HCT116 (cell line): Measurements from ENCODE around the gene SLC19A1. TPM values are rescaled to one million over a fixed set of nuclear protein-coding genes. Genes with fewer than 3 reads are reported as not detected.

Source experiments
- ATAC-seq: fragments of 200-7000 bp; cut with Tn5 transposase; 2 replicates; pipeline ENCODE4 v1.9.1; 2020; ENCODE audit warnings: mild to moderate bottlenecking, moderate library complexity
- BruUV-seq: library from RNA; stranded (reverse); fragments of 400-500 nt; replicated peaks from 2 replicates; lab custom pipeline; 2021; lab: Mats Ljungman, UMichigan
- CTCF ChIA-PET: fragments of 300-600 bp; sonication (Branson Sonifier 250); formaldehyde crosslinking; loops from one replicate; lab custom pipeline; 2021; ENCODE audit warnings: antibody characterized with exemption; lab: Charles Lee
- POLR2A ChIA-PET: fragments of 300-600, 350-600 bp; sonication (Branson Sonifier 250); formaldehyde crosslinking; loops from one replicate; lab custom pipeline; 2021; ENCODE audit warnings: antibody characterized with exemption; lab: Charles Lee
- RAD21 ChIA-PET, 2 experiments: fragments of 300-600 bp; sonication (Branson Sonifier 250); formaldehyde crosslinking; loops; one replicate each; lab custom pipeline; 2023; ENCODE audit warnings: low total read pairs in 2 of 2; ENCODE audit not compliant: uncharacterized antibody in 2 of 2, unreplicated experiment in 2 of 2, low non-redundant PET in 1 of 2; lab: Charles Lee
- DNase-seq: peaks from one replicate; pipeline ENCODE4 v3.0.0-alpha.2; 2010; ENCODE audit warnings: low read depth, low spot score
- H2AFZ ChIP-seq: fragments of 200-600 bp; shearing (Covaris generic), sonication (generic); 2 replicates; pipeline ENCODE4 v1.6.1; 2017; ENCODE audit warnings: low read depth, mixed run types, mixed read lengths, antibody characterized with exemption, low read length; ENCODE audit not compliant: poor library complexity, severe bottlenecking
- H3K27ac ChIP-seq: 2 replicates; pipeline ENCODE4 v1.5.1; 2012; ENCODE audit warnings: low read depth, low read length
- H3K27me3 ChIP-seq: fragments of 200-600 bp; sonication (generic); 2 replicates; pipeline ENCODE4 v1.6.1; 2016; ENCODE audit warnings: mixed run types, low read length, mixed read lengths; ENCODE audit not compliant: insufficient read depth
- H3K36me3 ChIP-seq, 2 experiments: fragments of 200-500 bp in 1 of 2; fragments of 200-600 bp in 1 of 2; sonication (Bioruptor generic) in 1 of 2; sonication (generic) in 1 of 2; 2 replicates each; pipeline versions ENCODE4 v1.5.1 to v1.6.1; 2014 to 2016; ENCODE audit warnings: low read length in 2 of 2, inconsistent platforms in 1 of 2, mixed read lengths in 1 of 2, mixed run types in 1 of 2; ENCODE audit not compliant: insufficient read depth in 2 of 2, control insufficient read depth in 1 of 2
- H3K4me1 ChIP-seq, 2 experiments: fragments of 200-600 bp in 1 of 2; sonication (generic) in 1 of 2; 2 replicates each; pipeline versions ENCODE4 v1.5.1 to v1.6.1; 2012 to 2017; ENCODE audit warnings: low read length in 2 of 2, inconsistent platforms in 1 of 2, mild to moderate bottlenecking in 1 of 2, mixed read lengths in 1 of 2, mixed run types in 1 of 2, moderate library complexity in 1 of 2; ENCODE audit not compliant: insufficient read depth in 2 of 2, control insufficient read depth in 1 of 2
- H3K4me2 ChIP-seq: fragments of 200-600 bp; sonication (generic); 2 replicates; pipeline ENCODE4 v1.6.1; 2017; ENCODE audit warnings: mixed run types, low read length, mixed read lengths
- H3K4me3 ChIP-seq, 2 experiments: fragments of 200-600 bp in 1 of 2; sonication (generic) in 1 of 2; replicated peaks in 1 of 2; 2 replicates each; pipeline ENCODE4 v1.5.1; 2011 to 2016; ENCODE audit warnings: low read length in 2 of 2, control low read depth in 1 of 2, low read depth in 1 of 2, mild to moderate bottlenecking in 1 of 2, mixed read lengths in 1 of 2, mixed run types in 1 of 2
- H3K79me2 ChIP-seq: fragments of 200-600 bp; sonication (generic); 2 replicates; pipeline ENCODE4 v1.6.1; 2017; ENCODE audit warnings: mild to moderate bottlenecking, mixed run types, low read length, moderate library complexity, mixed read lengths; ENCODE audit not compliant: insufficient read depth
- H3K9ac ChIP-seq: fragments of 200-600 bp; sonication (generic); 2 replicates; pipeline ENCODE4 v1.6.1; 2016; ENCODE audit warnings: low read length, mixed read lengths
- H3K9me2 ChIP-seq: fragments of 200-600 bp; sonication (generic), shearing (Covaris generic); 2 replicates; pipeline ENCODE4 v1.6.1; 2017; ENCODE audit warnings: mixed run types, mild to moderate bottlenecking, moderate library complexity; ENCODE audit not compliant: insufficient read depth
- H3K9me3 ChIP-seq, 2 experiments: fragments of 200-500 bp in 1 of 2; fragments of 200-600 bp in 1 of 2; sonication (Bioruptor generic) in 1 of 2; sonication (generic) in 1 of 2; 2 replicates each; pipeline ENCODE4 v1.6.1; 2014 to 2017; ENCODE audit warnings: low read length in 2 of 2, mixed read lengths in 2 of 2, inconsistent platforms in 1 of 2, low read depth in 1 of 2, mild to moderate bottlenecking in 1 of 2, mixed run types in 1 of 2, moderate library complexity in 1 of 2; ENCODE audit not compliant: control insufficient read depth in 1 of 2, insufficient read depth in 1 of 2
- H4K20me1 ChIP-seq: fragments of 200-600 bp; sonication (generic), shearing (Covaris generic); 2 replicates; pipeline ENCODE4 v1.6.1; 2017; ENCODE audit warnings: mixed run types, mild to moderate bottlenecking, moderate library complexity; ENCODE audit not compliant: insufficient read depth
- ATF3 ChIP-seq: IDR thresholded peaks from 2 replicates; pipeline ENCODE4 v1.6.1; 2012
- CBX3 ChIP-seq: IDR thresholded peaks from 2 replicates; pipeline ENCODE4 v1.6.1; 2012; ENCODE audit warnings: low read depth
- CEBPB ChIP-seq: IDR thresholded peaks from 2 replicates; pipeline ENCODE4 v1.6.1; 2012; ENCODE audit warnings: low read depth
- CTCF ChIP-seq, 3 experiments: fragments of 200-600 bp in 1 of 3; sonication (generic) in 1 of 3; IDR thresholded peaks in 2 of 3; conservative IDR thresholded peaks in 1 of 3; 2 replicates each; pipeline ENCODE4 v1.5.1; 2012 to 2017; ENCODE audit warnings: low read depth in 2 of 3, low read length in 2 of 3, antibody characterized with exemption in 1 of 3, borderline replicate concordance in 1 of 3, control low read depth in 1 of 3, mild to moderate bottlenecking in 1 of 3, mixed read lengths in 1 of 3, mixed run types in 1 of 3, moderate library complexity in 1 of 3; ENCODE audit not compliant: insufficient read depth in 1 of 3
- EGR1 ChIP-seq: IDR thresholded peaks from 2 replicates; pipeline ENCODE4 v1.6.1; 2012; ENCODE audit warnings: low read depth
- FOSL1 ChIP-seq: IDR thresholded peaks from 2 replicates; pipeline ENCODE4 v1.6.1; 2012; ENCODE audit warnings: low read depth
- JUND ChIP-seq: IDR thresholded peaks from 2 replicates; pipeline ENCODE4 v1.6.1; 2012
- POLR2A ChIP-seq: IDR thresholded peaks from 2 replicates; pipeline ENCODE4 v1.7.0; 2011; ENCODE audit warnings: borderline replicate concordance; ENCODE audit not compliant: insufficient read depth, insufficient read length; ENCODE audit errors: extremely low read depth
- POLR2AphosphoS5 ChIP-seq: IDR thresholded peaks from 2 replicates; pipeline ENCODE4 v1.6.1; 2011; ENCODE audit warnings: mild to moderate bottlenecking, low read depth, low read length, moderate library complexity
- RAD21 ChIP-seq: IDR thresholded peaks from 2 replicates; pipeline ENCODE4 v1.6.1; 2012; ENCODE audit warnings: low read depth, mild to moderate bottlenecking
- REST ChIP-seq: IDR thresholded peaks from 2 replicates; pipeline ENCODE4 v1.6.1; 2012; ENCODE audit warnings: low read depth
- ZBTB33 ChIP-seq: IDR thresholded peaks from 2 replicates; pipeline ENCODE4 v1.6.1; 2011; ENCODE audit warnings: mild to moderate bottlenecking, low read length, moderate library complexity; ENCODE audit not compliant: insufficient replicate concordance; ENCODE audit errors: extremely low read depth
- ZFX ChIP-seq: fragments of 450-650 bp; IDR thresholded peaks from 2 replicates; pipeline ENCODE4 v1.6.1; 2017
- intact Hi-C: fragments of 100-400 bp; cut with micrococcal nuclease; formaldehyde crosslinking; loops from 2 replicates; pipeline ENCODE4 v1.10.0; 2022
- total RNA-seq: library from RNA; stranded (reverse); gene quantifications from one replicate; pipeline ENCODE4 v1.2.1, GENCODE V29; 2021; ENCODE audit not compliant: unreplicated experiment

Gene SLC19A1
- total RNA-seq, 1 experiment from 2014 or later = 50.2 TPM

- CTCF ChIA-PET = no interaction called here
Observed at GRCh38 chr21:45491056-45491455, 51.2 kb downstream of the SLC19A1 start.

More at GRCh38 chr21:45491056-45491455, 51.2 kb downstream of the SLC19A1 start:
- POLR2A ChIA-PET = no interaction called here
- BruUV-seq = no TSS peak
- no peaks in the 10 kb centered on the region for H3K9me2 ChIP-seq
- no peak overlapping the region for H2AFZ ChIP-seq
- no peak overlapping the region for H3K9ac ChIP-seq
- H3K9me3 ChIP-seq = no peaks in the 10 kb centered on the region
- peaks cover 0 to 6% of the 10 kb centered on the region in 2 experiments; a peak in 2 of 4 replicates for H3K36me3 ChIP-seq
- no peaks in the 10 kb centered on the region for H4K20me1 ChIP-seq
- RAD21 ChIA-PET = no interaction called here
- DNase-seq = no peak
- no peaks in the 10 kb centered on the region for H3K27me3 ChIP-seq
- H3K27ac ChIP-seq = no peak overlapping the region
- TF ChIP-seq CEBPB = no peak
- TF ChIP-seq FOSL1 = no peak
- TF ChIP-seq RAD21 = no peak
- no peak for TF ChIP-seq REST
- TF ChIP-seq POLR2A = no peak
- TF ChIP-seq CBX3 = no peak
- no peak for TF ChIP-seq ZFX
- no peak for TF ChIP-seq ZBTB33
- no peak for TF ChIP-seq JUND
- TF ChIP-seq ATF3 = no peak
- no peak for TF ChIP-seq POLR2AphosphoS5
- no peak for TF ChIP-seq CTCF (IDR thresholded peaks at IDR 0.05 in 2 of 3, conservative IDR thresholded peaks at IDR 0.05 in 1 of 3; ENCODE audit: borderline replicate concordance in 1 of 3, insufficient read depth in 1 of 3, low read depth in 2 of 3, low read length in 2 of 3)
- TF ChIP-seq EGR1 = no peak
- no peak for ATAC-seq
- intact Hi-C loops = no loop called here
- no peaks in the 10 kb centered on the region for H3K4me1 ChIP-seq
- no peak overlapping the region for H3K4me3 ChIP-seq
- H3K4me2 ChIP-seq = no peak overlapping the region
- no peaks in the 10 kb centered on the region for H3K79me2 ChIP-seq
